ENCODE measurements around the gene TXNRD1. TPM values are rescaled to one million over a fixed set of nuclear protein-coding genes. Genes with fewer than 3 reads are reported as not detected.

TXNRD1 gene
- total and polyA plus RNA-seq, 2 of the 8 experiments (the other 6 are each of a cell fraction or from before 2014, with no cell fraction given): 56.8 to 127 TPM

DNA sequence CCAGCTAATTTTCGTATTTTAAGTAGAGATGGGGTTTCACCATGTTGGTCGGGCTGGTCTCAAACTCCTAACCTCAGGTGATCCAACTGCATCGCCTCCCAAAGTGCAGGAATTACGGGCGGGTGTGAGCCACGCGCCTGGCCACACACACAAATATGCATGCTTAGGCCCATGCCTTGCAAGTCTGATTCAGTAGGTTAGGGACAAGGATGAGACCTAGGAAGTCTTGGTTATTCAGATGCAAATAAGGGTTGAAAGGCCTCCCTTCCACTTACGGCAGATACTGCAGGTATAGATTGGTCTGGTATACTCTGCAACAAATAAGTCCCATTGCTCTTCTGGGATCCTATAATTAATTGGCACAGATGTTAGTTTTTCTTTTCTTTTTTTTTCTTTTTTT, 32.9 kb downstream of the TXNRD1 start:
- H3K4me1 ChIP-seq (replicated peaks in 1 of 4; ENCODE audit: control insufficient read depth in 3 of 4, insufficient read depth in 4 of 4, low read length in 3 of 4): no peaks in the 10 kb centered on the region
- H4K20me1 ChIP-seq (replicated peaks in 1 of 2; ENCODE audit: control insufficient read depth in 1 of 2, insufficient read depth in 2 of 2, low read length in 2 of 2): no peaks in the 10 kb centered on the region
- no peak overlapping the region for H2AK5ac ChIP-seq (ENCODE audit: low read depth, low read length)
- H3K23me2 ChIP-seq (ENCODE audit: low read depth, low read length): no peaks in the 10 kb centered on the region
- no peak overlapping the region for H3K14ac ChIP-seq (ENCODE audit: insufficient read length)
- no peak overlapping the region for H2BK5ac ChIP-seq (ENCODE audit: low read depth, low read length)
- H3K79me2 ChIP-seq (ENCODE audit: control insufficient read depth in 1 of 2, insufficient read depth in 2 of 2, low read length in 2 of 2): no peaks in the 10 kb centered on the region
- no peak overlapping the region for H2AFZ ChIP-seq (ENCODE audit: low read length)
- H4K8ac ChIP-seq (ENCODE audit: extremely low read depth, insufficient read depth, low read length): no peak overlapping the region
- no peaks in the 10 kb centered on the region for H3K27me3 ChIP-seq (replicated peaks in 1 of 4; ENCODE audit: control insufficient read depth in 3 of 4, extremely low read depth in 1 of 4, insufficient read depth in 3 of 4, low read length in 3 of 4)
- H3K36me3 ChIP-seq (ENCODE audit: control insufficient read depth in 2 of 4, insufficient read depth in 4 of 4, low read length in 3 of 4): no peaks in the 10 kb centered on the region
- H3K18ac ChIP-seq (ENCODE audit: extremely low read depth, low read length): no peak overlapping the region
- DNase-seq (ENCODE audit: low read depth in 1 of 2, low spot score in 2 of 2) (peak in 1 of 2 experiments; percentile 36), FAIRE-seq (no peak)
- no peak overlapping the region for H2BK120ac ChIP-seq (replicated peaks; ENCODE audit: low read depth, low read length)
- no peak overlapping the region for H2BK15ac ChIP-seq (ENCODE audit: low read length)
- H4K91ac ChIP-seq (replicated peaks; ENCODE audit: insufficient read length, low read length): no peak overlapping the region
- 37% methylated on average over 8 of the region's 8 CpGs; no CpG with 5 or more reads in 1 of the 2 experiments for WGBS, 2 experiments (ENCODE audit: extremely low coverage in 1 of 2, insufficient coverage in 1 of 2, insufficient read length in 1 of 2, insufficient replicate concordance in 2 of 2, low coverage in 1 of 2, low lambda C conversion rate in 2 of 2, missing lambda C conversion rate in 1 of 2)
- no peak overlapping the region for H3K27ac ChIP-seq (ENCODE audit: low read depth, low read length)
- H3K4ac ChIP-seq (replicated peaks; ENCODE audit: insufficient read length, low read depth, low read length): no peak overlapping the region
- no peak overlapping the region for H3K4me3 ChIP-seq (ENCODE audit: extremely low read depth in 1 of 4, insufficient read depth in 2 of 4, low read depth in 3 of 4, low read length in 4 of 4)
- ChIA-PET CTCF (ENCODE audit: partially characterized antibody) (no interaction called here), POLR2A (ENCODE audit: partially characterized antibody) (no interaction called here)
- H3K9ac ChIP-seq (replicated peaks in 1 of 4; ENCODE audit: extremely low read depth in 1 of 4, low read depth in 3 of 4, low read length in 3 of 4): no peak overlapping the region
- H3K4me2 ChIP-seq (ENCODE audit: insufficient read depth in 1 of 2, low read depth in 2 of 2, low read length in 2 of 2): no peak overlapping the region
- H3K23ac ChIP-seq (ENCODE audit: insufficient read length): no peak overlapping the region
- no peak overlapping the region for H2BK20ac ChIP-seq (ENCODE audit: low read length)
- H4K5ac ChIP-seq (ENCODE audit: insufficient read length, low read depth, low read length): no peak overlapping the region
- no peak overlapping the region for H2BK12ac ChIP-seq (ENCODE audit: low read depth, low read length)
- no peak overlapping the region for H3K56ac ChIP-seq (replicated peaks; ENCODE audit: insufficient read length, low read depth, low read length)
- TF ChIP-seq TAF1 (IDR thresholded peaks at IDR 0.05; ENCODE audit: low read depth, low read length) (no peak), HDAC6 (IDR thresholded peaks at IDR 0.05; ENCODE audit: low read depth, low read length) (no peak), SP1 (IDR thresholded peaks at IDR 0.05; ENCODE audit: low read depth, low read length) (no peak), CREB1 (IDR thresholded peaks at IDR 0.05) (no peak), RNF2 (IDR thresholded peaks at IDR 0.05; ENCODE audit: borderline replicate concordance, low read depth, low read length, missing control alignments, poor library complexity, severe bottlenecking) (no peak), CTBP2 (IDR thresholded peaks at IDR 0.05; ENCODE audit: borderline replicate concordance, insufficient read depth, insufficient read length, low read length) (no peak)
- TF ChIP-seq, protein P1, sequence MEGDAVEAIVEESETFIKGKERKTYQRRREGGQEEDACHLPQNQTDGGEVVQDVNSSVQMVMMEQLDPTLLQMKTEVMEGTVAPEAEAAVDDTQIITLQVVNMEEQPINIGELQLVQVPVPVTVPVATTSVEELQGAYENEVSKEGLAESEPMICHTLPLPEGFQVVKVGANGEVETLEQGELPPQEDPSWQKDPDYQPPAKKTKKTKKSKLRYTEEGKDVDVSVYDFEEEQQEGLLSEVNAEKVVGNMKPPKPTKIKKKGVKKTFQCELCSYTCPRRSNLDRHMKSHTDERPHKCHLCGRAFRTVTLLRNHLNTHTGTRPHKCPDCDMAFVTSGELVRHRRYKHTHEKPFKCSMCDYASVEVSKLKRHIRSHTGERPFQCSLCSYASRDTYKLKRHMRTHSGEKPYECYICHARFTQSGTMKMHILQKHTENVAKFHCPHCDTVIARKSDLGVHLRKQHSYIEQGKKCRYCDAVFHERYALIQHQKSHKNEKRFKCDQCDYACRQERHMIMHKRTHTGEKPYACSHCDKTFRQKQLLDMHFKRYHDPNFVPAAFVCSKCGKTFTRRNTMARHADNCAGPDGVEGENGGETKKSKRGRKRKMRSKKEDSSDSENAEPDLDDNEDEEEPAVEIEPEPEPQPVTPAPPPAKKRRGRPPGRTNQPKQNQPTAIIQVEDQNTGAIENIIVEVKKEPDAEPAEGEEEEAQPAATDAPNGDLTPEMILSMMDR (IDR thresholded peaks at IDR 0.05; ENCODE audit: control extremely low read depth in 1 of 3, insufficient read depth in 1 of 3, low read depth in 1 of 3, low read length in 3 of 3): no peak
- H3K79me1 ChIP-seq (ENCODE audit: low read depth, low read length): no peaks in the 10 kb centered on the region
- H3K9me3 ChIP-seq (ENCODE audit: insufficient read depth in 2 of 2, low read depth in 1 of 2, low read length in 1 of 2): no peaks in the 10 kb centered on the region

Measured in H1 (cell line).